Testis (tissue), 3 donors: ENCODE measurements around the gene MRPL38. TPM values are rescaled to one million over a fixed set of nuclear protein-coding genes. Genes with fewer than 3 reads are reported as not detected.
A peak's percentile ranks its signal among the peaks of the same experiment; 100 is the strongest.
"Not testable (repeated sequence)": the region's sequence is repeated elsewhere in the genome, so short reads cannot be mapped to it uniquely, and the experiment has no call there.

Source experiments
- DNase-seq: peaks from one replicate; pipeline ENCODE4 v3.0.0-alpha.2; 2019
- H3K27ac ChIP-seq, 2 donors: fragments of 200-600 bp; sonication (generic); one replicate each; pipeline ENCODE4 v1.5.1; 2019
- H3K27me3 ChIP-seq: fragments of 200-600 bp; sonication (generic); one replicate; pipeline ENCODE4 v1.5.1; 2019
- H3K36me3 ChIP-seq: fragments of 200-600 bp; sonication (generic); one replicate; pipeline ENCODE4 v1.5.1; 2017; ENCODE audit warnings: low read depth; ENCODE audit errors: missing control alignments
- H3K4me1 ChIP-seq: fragments of 200-600 bp; sonication (generic); one replicate; pipeline ENCODE4 v1.5.1; 2019
- H3K4me3 ChIP-seq, 2 donors: fragments of 200-600 bp; sonication (generic); one replicate each; pipeline ENCODE4 v1.5.1; 2017 to 2019
- H3K9me3 ChIP-seq: fragments of 200-600 bp; sonication (generic); one replicate; pipeline ENCODE4 v1.5.1; 2017
- POLR2A ChIP-seq: fragments of 450-650 bp; IDR thresholded peaks from one replicate; pipeline ENCODE4 v1.6.1; 2017; ENCODE audit warnings: antibody characterized with exemption, mild to moderate bottlenecking, moderate library complexity
- WGBS, 2 donors: methylation state at CpG; one replicate each; pipeline ENCODE4 v1.1.5; 2018; 5-methylcytosine and 5-hydroxymethylcytosine counted together
- intact Hi-C: fragments of 100-400 bp; cut with DNase I; formaldehyde crosslinking; loops from one replicate; pipeline ENCODE4 v1.15.1; 2023; ENCODE audit warnings: low total_unique reads
- polyA plus RNA-seq: library from polyadenylated mRNA; stranded (reverse); fragments of 350-450 nt; fragmentation: Illumina TruSeq; extraction: RNeasy Lipid Tissue Mini Kit (QIAGEN cat#74804); gene quantifications from one replicate; pipeline ENCODE4 v1.2.3, GENCODE V29; 2014; ENCODE audit warnings: low read depth, low replicate concordance; ENCODE audit not compliant: insufficient read depth
- total RNA-seq, 2 donors: library from RNA; depleted of rRNA; stranded (reverse); fragments of >200 nt; gene quantifications; one replicate each; pipeline ENCODE4 v1.2.3, GENCODE V29; 2016
- TF ChIP-seq, protein P1 (sequence below), 3 experiments: fragments of 450-650 bp in 2 of 3; fragments of 200-600 bp in 1 of 3; sonication (generic) in 1 of 3; IDR thresholded peaks; one replicate each; pipeline ENCODE4 v1.5.1; 2016 to 2019; ENCODE audit warnings: antibody characterized with exemption in 3 of 3, mild to moderate bottlenecking in 2 of 3, moderate library complexity in 1 of 3

MRPL38 gene
- total and polyA plus RNA-seq, 3 donors from 2014 or later, result 88.2 to 101 (median 88.7) TPM

DNA sequence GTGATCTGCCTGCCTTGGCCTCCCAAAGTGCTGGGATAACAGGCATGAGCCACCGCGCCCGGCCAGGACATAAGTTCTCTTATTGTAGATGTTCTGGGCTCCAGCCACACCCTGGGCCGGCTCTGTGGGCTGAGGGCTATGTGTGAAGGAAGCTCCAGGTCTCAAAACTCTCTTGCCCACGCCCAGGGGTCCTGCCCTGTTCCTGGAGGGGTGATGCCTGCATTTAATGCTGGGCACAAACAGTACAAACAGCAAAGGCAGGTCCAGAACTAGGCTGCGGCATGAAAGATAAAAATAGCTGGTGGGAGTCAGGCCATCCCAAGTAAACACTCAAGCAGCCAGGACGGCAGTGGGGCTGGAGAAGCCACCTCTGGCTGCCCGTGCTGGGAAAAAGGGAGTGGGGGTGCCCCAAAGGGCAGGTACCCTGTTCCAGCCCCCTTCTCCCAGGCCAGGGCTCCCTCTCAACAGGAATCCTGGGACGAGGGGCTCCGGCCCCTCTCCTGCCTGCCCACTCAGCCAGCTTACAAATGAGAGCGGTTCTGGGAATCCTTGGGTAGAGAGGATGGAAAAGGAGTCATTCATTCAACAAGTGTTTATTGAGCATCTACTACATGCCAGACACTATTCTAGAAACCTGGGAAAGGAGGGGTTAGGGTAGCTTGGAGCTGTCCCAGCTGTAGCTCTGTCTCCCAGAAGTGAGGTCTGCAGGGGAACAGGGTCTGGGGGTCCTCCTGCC lies 30.9 kb downstream of the MRPL38 start:
- Histone ChIP-seq H3K27ac (peak overlapping the region; percentile 90 to 93), H3K4me3 (no peak overlapping the region), H3K4me1 (peaks cover 78% of the 10 kb centered on the region), H3K27me3 (no peaks in the 10 kb centered on the region), H3K9me3 (no peaks in the 10 kb centered on the region), H3K36me3 (no peaks in the 10 kb centered on the region)
- no peak for TF ChIP-seq POLR2A
- TF ChIP-seq, protein P1, sequence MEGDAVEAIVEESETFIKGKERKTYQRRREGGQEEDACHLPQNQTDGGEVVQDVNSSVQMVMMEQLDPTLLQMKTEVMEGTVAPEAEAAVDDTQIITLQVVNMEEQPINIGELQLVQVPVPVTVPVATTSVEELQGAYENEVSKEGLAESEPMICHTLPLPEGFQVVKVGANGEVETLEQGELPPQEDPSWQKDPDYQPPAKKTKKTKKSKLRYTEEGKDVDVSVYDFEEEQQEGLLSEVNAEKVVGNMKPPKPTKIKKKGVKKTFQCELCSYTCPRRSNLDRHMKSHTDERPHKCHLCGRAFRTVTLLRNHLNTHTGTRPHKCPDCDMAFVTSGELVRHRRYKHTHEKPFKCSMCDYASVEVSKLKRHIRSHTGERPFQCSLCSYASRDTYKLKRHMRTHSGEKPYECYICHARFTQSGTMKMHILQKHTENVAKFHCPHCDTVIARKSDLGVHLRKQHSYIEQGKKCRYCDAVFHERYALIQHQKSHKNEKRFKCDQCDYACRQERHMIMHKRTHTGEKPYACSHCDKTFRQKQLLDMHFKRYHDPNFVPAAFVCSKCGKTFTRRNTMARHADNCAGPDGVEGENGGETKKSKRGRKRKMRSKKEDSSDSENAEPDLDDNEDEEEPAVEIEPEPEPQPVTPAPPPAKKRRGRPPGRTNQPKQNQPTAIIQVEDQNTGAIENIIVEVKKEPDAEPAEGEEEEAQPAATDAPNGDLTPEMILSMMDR (IDR thresholded peaks at IDR 0.05), result no peak
- DNase-seq, result peak; percentile 54
- intact Hi-C loops, result no loop called here
- 37 to 56% methylated on average over 7 to 11 of the region's 11 CpGs for whole genome bisulfite sequencing, 2 donors

DNA sequence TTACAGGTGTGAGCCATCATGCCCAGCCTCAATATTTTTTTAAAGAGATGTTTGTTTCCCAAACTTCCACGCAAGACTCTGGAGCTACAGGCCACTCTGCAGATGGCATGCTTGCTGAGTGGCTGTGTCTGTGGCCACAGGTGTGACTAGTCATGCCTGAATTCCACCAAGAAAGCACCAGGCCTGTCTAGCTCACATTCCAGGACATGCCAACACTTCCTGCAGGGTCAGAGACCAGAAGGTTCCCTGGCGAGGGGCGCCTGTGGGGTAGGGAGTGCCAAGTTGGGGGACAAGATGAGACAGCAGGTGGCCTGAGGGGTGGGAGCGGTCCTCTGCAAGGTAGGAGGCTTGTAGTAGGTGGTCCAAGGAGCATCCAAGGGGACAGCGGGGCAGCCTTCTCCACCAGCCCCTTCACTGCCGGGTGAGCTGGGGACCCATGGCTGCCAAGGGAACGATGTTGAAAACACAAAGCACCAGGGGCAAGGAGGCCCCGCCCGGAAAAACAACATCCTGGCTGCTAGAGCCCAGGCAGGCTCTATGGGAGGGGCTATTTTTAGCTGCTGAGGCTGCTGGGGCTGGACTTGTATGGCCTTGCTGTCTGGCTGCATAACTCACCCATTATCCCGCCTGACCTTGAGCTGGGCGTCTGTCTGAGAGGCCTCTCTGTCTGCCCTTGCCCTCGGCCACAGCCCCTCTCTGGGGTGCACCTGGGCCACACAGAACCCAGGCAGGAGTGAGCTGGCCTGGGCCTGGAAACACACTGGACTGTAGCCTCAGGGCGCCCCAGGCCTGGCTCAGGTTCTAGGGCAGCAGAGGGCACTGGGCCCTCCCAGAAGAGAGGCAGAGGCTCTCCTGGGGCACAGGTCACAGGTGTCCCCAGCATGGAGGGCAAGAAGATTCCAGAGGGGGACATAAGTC lies 32.0 kb downstream of the MRPL38 start:
- no peak overlapping the region for H3K4me3 ChIP-seq
- no peak for TF ChIP-seq POLR2A
- TF ChIP-seq, protein P1 (IDR thresholded peaks at IDR 0.05), result no peak
- no peaks in the 10 kb centered on the region for H3K36me3 ChIP-seq
- intact Hi-C loops, result no loop called here
- peak overlapping the region; percentile 90 to 93 for H3K27ac ChIP-seq
- DNase-seq, result peak; percentile 92
- H3K27me3 ChIP-seq, result no peaks in the 10 kb centered on the region
- no peaks in the 10 kb centered on the region for H3K9me3 ChIP-seq
- 24 to 31% methylated on average over 7 to 13 of the region's 13 CpGs for WGBS, 2 donors
- H3K4me1 ChIP-seq, result peaks cover 80% of the 10 kb centered on the region

DNA sequence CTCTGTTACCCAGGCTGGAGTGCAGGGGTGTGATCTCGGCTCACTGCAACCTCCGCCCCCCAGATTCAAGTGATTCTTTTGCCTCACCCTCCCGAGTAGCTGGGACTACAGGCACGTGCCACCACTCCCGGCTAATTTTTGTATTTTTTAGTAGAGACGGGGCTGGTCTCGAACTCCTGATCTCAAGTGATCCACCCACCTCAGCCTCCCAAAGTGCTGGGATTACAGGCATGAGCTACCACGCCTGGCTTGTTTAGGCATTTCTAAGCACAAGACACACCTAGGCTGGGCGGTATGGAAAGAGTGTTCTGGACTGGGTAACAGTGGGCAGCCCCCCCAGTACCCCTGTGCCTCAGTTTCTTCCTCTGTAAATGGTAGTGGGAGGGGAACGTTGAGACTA lies 34.5 kb downstream of the MRPL38 start:
- H3K36me3 ChIP-seq, H3K27me3 ChIP-seq, H3K4me3 ChIP-seq, DNase-seq, intact Hi-C loops, H3K9me3 ChIP-seq: not testable (repeated sequence)
- WGBS, 2 donors, result 71 to 73% methylated on average over 10 of the region's 10 CpGs
- Histone ChIP-seq H3K4me1 (peaks cover 56% of the 10 kb centered on the region), H3K27ac (peak overlapping the region; percentile 73 to 90)

DNA sequence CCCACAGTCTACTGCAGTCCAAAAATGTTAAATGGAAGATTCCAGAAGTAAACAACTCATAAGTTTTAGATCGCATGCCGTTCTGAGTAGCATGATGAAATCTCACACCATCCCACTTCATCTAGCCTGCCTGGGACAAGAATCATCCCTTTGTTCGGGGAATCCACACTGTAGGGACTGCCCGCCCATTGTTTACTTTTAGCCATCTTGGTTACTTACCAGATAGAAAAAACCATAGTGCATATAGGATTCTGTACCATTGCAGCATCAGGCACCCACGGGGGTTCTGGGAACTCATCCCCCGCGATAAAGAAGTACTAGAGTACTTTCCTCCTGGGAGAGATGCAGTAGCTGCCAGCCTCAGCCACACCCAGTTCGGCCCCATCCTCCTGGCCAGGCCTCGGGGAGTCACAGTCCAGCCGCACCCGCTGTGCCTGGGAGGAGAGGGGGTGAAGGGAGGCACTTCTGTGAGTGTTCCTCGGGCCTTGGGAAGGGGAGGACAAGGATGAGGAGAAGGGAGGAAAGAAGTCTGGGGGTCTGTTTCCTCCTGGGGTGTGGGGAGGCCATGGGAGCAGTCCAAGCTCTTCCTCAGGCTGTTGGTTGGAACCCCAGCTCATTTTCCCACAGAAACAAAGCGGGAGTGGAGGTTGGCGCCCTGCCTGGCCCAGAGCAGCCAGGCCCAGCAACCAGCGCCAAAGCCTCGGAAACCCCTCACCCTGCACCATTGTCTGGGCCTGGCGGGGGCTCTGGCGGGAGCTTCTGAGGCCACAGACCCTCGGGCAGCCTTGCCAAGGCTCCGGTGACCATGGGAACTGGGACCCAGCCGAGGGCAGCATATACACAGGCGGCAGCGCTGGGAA lies 35.2 kb downstream of the MRPL38 start:
- peaks cover 59% of the 10 kb centered on the region for H3K4me1 ChIP-seq
- no peak overlapping the region for H3K4me3 ChIP-seq
- no peaks in the 10 kb centered on the region for H3K9me3 ChIP-seq
- H3K27ac ChIP-seq, result peak overlapping the region; percentile 73 to 90
- intact Hi-C loops, result no loop called here
- no peak for TF ChIP-seq POLR2A
- TF ChIP-seq, protein P1 (IDR thresholded peaks at IDR 0.05), result no peak
- 47 to 53% methylated on average over 14 to 23 of the region's 23 CpGs for WGBS, 2 donors
- no peaks in the 10 kb centered on the region for H3K36me3 ChIP-seq
- H3K27me3 ChIP-seq, result no peaks in the 10 kb centered on the region
- peak; percentile 67 for DNase-seq

DNA sequence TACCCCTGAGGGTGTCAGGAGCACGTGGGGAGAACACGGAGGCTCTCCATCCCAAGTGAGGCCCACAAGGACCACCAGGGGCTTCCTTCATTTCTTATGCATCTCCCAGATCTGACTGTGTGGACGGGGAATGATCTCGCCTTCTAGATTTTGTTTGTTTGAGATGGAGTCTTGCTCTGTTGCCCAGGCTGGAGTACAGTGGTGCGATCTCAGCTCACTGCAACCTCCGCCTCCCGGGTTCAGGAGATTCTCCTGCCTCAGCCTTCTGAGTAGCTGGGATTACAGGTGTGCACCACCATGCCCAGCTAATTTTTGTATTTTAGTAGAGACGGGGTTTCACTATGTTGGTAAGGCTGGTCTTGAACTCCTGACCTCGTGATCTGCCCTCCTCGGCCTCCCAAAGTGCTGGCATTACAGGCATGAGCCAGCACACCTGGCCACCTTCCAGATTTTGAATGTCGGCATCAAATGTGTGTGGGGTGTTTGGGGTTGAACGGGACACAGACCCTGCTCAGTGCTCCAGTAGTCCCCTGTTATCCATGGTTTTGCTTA lies 35.9 kb downstream of the MRPL38 start:
- H3K27me3 ChIP-seq, DNase-seq, H3K36me3 ChIP-seq, H3K4me3 ChIP-seq, intact Hi-C loops, H3K9me3 ChIP-seq: not testable (repeated sequence)
- WGBS, 2 donors, result 89 to 91% methylated on average over 6 to 12 of the region's 12 CpGs
- Histone ChIP-seq H3K4me1 (peaks cover 55% of the 10 kb centered on the region), H3K27ac (peak overlapping the region; percentile 73 to 90)

DNA sequence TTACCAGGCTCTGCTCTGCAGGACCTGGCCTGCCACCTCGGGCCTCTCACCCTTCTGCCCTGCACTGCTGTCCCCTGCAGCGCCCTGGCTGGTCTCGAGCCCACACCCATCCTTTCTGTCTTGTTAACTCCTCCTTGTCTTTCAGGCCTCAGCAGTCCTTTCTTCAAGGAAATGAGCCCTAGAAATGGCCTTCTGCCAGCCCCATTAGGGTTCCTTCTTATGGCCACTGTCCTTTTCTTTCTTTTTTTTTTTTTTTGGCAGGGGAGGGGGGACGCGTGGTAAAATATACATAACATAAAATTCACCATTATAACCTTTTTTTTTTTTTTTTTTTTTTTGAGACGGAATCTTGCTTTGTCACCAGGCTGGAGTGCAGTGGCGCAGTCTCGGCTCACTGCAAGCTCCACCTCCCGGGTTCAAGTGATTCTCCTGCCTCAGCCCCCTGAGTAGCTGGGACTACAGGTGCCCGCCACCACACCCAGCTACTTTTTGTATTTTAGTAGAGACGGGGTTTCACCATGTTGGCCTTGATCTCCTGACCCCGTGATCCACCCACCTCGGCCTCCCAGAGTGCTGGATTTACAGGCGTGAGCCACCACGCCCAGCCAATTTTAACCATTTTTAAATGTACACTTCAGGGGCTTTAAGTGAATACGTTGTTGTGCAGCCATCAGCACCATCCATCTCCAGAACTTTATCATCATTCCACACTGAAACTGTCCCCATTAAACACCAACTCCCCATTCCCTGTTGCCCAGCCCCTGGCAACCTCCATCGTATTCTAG lies 39.1 kb downstream of the MRPL38 start:
- DNase-seq, H3K27me3 ChIP-seq, H3K36me3 ChIP-seq, H3K9me3 ChIP-seq, intact Hi-C loops, H3K4me3 ChIP-seq: not testable (repeated sequence)
- peaks cover 37% of the 10 kb centered on the region for H3K4me1 ChIP-seq
- H3K27ac ChIP-seq, result peak overlapping the region in 1 of 2 donors; percentile 30
- WGBS, 2 donors, result 81% methylated on average over 17 of the region's 17 CpGs

DNA sequence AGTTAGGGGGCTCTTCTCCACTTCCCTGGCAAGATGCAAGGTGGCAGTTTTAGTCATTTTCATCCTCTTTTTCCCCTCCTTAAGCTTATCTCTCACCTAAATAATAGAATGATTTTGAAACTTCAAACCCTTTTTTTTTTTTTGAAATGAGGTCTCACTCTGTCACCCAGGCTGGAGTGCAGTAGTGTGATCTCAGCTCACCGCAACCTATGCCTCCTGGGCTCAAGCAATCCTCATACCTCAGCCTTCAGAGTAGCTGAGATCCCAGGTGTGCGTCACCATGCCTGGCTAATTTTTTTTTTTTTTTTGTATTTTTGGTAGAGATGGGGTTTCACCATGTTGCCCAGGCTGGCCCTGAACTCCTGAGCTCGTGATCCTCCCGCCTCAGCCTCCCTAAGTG lies 39.8 kb downstream of the MRPL38 start:
- Histone ChIP-seq H3K27ac (peak overlapping the region in 1 of 2 donors; percentile 53), H3K4me1 (peaks cover 31% of the 10 kb centered on the region)
- H3K4me3 ChIP-seq, H3K36me3 ChIP-seq, H3K27me3 ChIP-seq, H3K9me3 ChIP-seq, DNase-seq, intact Hi-C loops: not testable (repeated sequence)
- WGBS, 2 donors, result 80 to 86% methylated on average over 4 of the region's 4 CpGs
